HG02973 (cell line): ENCODE data around the gene GRIK1.

Experiments used
- ATAC-seq: cut with Tn5 transposase; IDR thresholded peaks from one replicate; pipeline ENCODE4 v1.9.1; 2021; ENCODE audit warnings: moderate library complexity; ENCODE audit not compliant: unreplicated experiment

GRIK1 gene

DNA sequence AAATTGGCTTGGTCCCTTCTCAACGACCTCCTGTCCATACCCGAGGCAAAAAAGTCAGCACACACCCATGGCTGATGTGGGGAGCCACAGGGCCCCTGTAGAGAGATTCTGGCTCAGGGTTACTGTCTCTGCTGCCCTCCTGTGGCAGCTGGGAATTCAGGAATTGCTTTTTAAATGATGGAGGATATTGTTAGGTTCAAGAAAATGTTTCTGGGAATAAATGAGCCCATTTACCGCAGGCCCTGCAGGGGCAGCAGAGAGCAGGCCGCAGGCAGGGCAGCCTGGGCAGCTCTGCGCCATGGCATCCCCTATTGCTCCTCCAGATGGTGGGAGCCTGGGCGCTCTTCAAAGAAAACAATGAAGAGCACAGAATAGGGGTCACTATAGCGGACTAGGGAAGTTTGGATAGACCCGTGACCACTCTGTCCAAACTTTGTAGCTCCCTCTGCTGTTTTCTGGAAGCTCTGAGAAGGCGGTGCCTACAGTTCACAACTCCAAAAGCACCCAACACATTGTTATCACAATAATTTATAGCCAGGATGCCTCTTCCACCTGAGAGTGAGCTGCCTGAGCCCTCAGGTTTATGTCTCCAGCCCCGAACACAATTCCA, 440.0 kb downstream of the GRIK1 start:
- no peak for ATAC-seq

DNA sequence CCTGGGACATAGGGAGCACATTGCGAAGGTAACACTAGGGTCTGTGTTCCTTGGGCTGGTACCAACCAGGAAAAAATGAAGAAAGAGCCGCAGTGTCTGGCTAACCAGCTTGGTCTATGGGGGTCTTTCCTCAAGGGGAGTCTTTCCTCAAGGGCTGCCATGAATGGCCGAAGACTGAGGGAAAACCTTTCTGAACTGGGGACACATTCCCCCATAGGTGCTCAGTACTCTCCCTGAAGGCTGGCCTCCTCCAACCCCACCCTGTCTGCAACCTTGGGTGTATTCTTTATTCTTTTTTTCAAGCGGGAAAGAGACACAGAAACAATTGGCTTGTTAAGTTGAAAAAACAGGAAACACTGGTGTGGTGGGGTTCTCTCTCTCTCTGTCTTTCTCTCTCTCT, 440.6 kb downstream of the GRIK1 start:
- ATAC-seq: no peak

DNA sequence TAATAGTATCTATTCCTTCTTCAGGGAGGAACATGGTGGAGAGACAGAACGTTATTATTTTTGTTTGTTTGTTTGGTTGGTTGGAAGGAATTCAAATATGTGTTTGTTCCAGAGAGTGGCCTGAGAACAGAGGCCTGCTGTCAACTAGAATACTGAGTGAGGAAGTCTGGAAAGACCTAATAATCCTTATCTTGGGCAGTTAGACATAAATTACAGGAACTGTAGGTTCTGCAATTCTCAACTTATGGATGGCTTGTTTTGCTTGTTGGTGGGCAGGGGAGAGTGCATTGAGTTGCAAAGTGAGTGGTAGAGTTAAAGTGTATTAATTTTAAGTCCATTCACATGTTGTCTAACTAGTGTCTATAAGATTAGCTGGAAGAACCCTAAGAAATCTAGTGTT, 443.5 kb downstream of the GRIK1 start:
- no peak for ATAC-seq

DNA sequence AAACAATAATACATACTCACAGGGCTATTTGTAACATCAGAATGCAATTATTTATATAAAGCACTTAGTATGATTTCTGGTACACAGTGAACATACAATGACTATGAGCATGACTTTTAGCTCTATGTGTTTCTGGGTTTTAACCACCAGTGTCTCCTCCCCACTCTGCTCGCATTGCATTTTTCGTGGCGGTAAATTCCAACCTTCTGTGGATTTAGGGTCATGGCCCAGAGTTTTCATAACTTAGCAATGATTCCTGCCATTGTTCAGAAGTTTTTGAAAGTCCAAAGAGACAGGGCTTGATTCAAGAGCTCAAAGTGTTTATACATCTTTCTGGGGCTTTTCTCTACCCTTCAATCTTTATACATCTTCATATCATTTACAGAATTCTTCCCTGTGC, 449.8 kb downstream of the GRIK1 start:
- no peak for ATAC-seq

DNA sequence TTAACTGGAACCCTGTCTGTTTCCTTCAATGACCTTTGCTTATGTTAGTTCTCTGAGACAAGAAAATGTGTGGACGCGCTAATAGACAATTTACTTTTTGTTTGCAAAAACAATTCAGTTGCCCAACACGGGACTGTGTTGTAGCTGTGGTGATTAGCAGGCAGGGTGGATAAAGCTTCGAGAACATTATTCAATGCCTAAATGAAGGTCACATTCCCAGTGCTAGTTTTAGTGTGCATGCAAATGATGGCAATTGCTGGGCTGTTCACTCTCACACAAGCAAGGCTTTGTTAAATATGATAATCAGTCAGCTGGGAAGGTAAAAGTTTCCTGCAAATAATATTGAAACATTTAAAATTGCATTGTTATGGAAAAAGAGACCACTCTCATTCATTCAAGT, 452.6 kb downstream of the GRIK1 start:
- no peak for ATAC-seq
